Tibial nerve (tissue), 4 donors: ENCODE data around the gene TBX21.

ENCODE experiments used
- CTCF ChIP-seq, 5 experiments: fragments of 200-600 bp in 3 of 5; fragments of 450-650 bp in 2 of 5; sonication (generic) in 3 of 5; IDR thresholded peaks; one replicate each; pipeline ENCODE4 v1.5.1; 2016 to 2019; ENCODE audit warnings: antibody characterized with exemption in 5 of 5, mild to moderate bottlenecking in 3 of 5, moderate library complexity in 2 of 5
- EP300 ChIP-seq, 2 donors: sonication (generic); formaldehyde crosslinking; IDR thresholded peaks; one replicate each; pipeline ENCODE4 v1.6.1; 2017; ENCODE audit warnings: antibody characterized with exemption in 2 of 2, mild to moderate bottlenecking in 1 of 2
- POLR2A ChIP-seq, 2 donors: fragments of 450-650 bp; IDR thresholded peaks; one replicate each; pipeline ENCODE4 v1.6.1; 2017; ENCODE audit warnings: antibody characterized with exemption in 2 of 2, mild to moderate bottlenecking in 2 of 2, moderate library complexity in 2 of 2

DNA sequence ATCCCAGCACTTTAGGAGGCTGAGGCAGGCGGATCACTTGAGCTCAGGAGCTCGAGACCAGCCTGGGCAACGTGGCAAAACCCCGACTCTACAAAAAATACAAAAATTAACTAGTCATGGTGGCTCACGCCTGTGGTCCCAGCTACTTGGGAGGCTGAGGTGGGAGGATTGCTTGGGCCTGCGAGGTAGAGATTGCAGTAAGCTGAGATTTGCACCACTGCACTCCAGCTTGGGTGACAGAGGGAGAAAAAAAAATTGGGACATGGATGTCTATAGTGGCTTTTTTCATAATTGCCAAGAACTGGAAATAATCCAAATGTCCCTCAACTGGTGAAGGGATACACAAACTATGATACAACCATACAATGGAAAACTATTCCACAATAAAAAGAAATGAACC is 59.9 kb downstream of the TBX21 start:
- TF ChIP-seq CTCF (IDR thresholded peaks at IDR 0.05) (no peak), POLR2A (IDR thresholded peaks at IDR 0.05) (no peak), EP300 (IDR thresholded peaks at IDR 0.05) (no peak)
